Measurements from ENCODE around the gene C8A. TPM values are rescaled to one million over a fixed set of nuclear protein-coding genes. Genes with fewer than 3 reads are reported as not detected.

C8A gene
- polyA plus RNA-seq (not detected in 3 replicates), polyA minus RNA-seq (not detected in 3 replicates)
- not detected for polyA plus RNA-seq (2011; ENCODE audit: low read depth)
- polyA plus RNA-seq (2011; cell fraction: cytosol; rRNA removed), result not detected in 2 replicates
- polyA plus RNA-seq (2011; cell fraction: nucleus; rRNA removed), result not detected in 2 replicates
- not detected in 2 replicates for polyA plus RNA-seq (2012; ENCODE audit: low replicate concordance)
- polyA minus RNA-seq (2011; cell fraction: cytosol; rRNA and poly(A)+ RNA removed), result not detected
- polyA minus RNA-seq (2011; cell fraction: nucleus; rRNA and poly(A)+ RNA removed), result not detected in 2 replicates

- H3K4me3 ChIP-seq (ENCODE audit: control insufficient read depth in 2 of 3, extremely low read depth in 1 of 3, insufficient read depth in 2 of 3, low read depth in 1 of 3, low read length in 3 of 3), result no peak within 1 kb of the TSS
- no peaks in the 10 kb centered on the region for H3K36me3 ChIP-seq (ENCODE audit: control insufficient read depth in 2 of 2, extremely low read depth in 1 of 2, insufficient read depth in 2 of 2, low read length in 2 of 2)
- no peak for TF ChIP-seq EZH2 (IDR thresholded peaks at IDR 0.05; ENCODE audit: low read length)
- TF ChIP-seq, protein P1, sequence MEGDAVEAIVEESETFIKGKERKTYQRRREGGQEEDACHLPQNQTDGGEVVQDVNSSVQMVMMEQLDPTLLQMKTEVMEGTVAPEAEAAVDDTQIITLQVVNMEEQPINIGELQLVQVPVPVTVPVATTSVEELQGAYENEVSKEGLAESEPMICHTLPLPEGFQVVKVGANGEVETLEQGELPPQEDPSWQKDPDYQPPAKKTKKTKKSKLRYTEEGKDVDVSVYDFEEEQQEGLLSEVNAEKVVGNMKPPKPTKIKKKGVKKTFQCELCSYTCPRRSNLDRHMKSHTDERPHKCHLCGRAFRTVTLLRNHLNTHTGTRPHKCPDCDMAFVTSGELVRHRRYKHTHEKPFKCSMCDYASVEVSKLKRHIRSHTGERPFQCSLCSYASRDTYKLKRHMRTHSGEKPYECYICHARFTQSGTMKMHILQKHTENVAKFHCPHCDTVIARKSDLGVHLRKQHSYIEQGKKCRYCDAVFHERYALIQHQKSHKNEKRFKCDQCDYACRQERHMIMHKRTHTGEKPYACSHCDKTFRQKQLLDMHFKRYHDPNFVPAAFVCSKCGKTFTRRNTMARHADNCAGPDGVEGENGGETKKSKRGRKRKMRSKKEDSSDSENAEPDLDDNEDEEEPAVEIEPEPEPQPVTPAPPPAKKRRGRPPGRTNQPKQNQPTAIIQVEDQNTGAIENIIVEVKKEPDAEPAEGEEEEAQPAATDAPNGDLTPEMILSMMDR (optimal IDR thresholded peaks at IDR 0.05 in 1 of 3, IDR thresholded peaks at IDR 0.05 in 1 of 3, conservative IDR thresholded peaks at IDR 0.05 in 1 of 3; ENCODE audit: extremely low read depth in 1 of 3, insufficient read depth in 2 of 3, low read length in 3 of 3), result no peak
- H3K27ac ChIP-seq (ENCODE audit: control insufficient read depth, insufficient read depth, low read length), result no peak within 1 kb of the TSS
- H3K4me2 ChIP-seq (ENCODE audit: control insufficient read depth, extremely low read depth, insufficient read depth, low read depth, low read length), result no peak within 1 kb of the TSS
- no peaks in the 10 kb centered on the region for H3K9me1 ChIP-seq (ENCODE audit: control insufficient read depth, extremely low read depth, insufficient read depth, low read length)
- H3K9me3 ChIP-seq (ENCODE audit: control insufficient read depth, low read depth, low read length), result no peaks in the 10 kb centered on the region
- H3K9ac ChIP-seq (ENCODE audit: control insufficient read depth, extremely low read depth, insufficient read depth, low read length), result no peak within 1 kb of the TSS
- DNase-seq (ENCODE audit: low read depth, low spot score) (no peak), FAIRE-seq (no peak)
- H2AFZ ChIP-seq (ENCODE audit: control insufficient read depth, low read length), result no peak within 1 kb of the TSS
- no peaks in the 10 kb centered on the region for H3K27me3 ChIP-seq (ENCODE audit: control insufficient read depth, extremely low read depth, insufficient read depth, low read length)
- no peaks in the 10 kb centered on the region for H3K79me2 ChIP-seq (ENCODE audit: control insufficient read depth, insufficient read depth, low read length)
- no peaks in the 10 kb centered on the region for H3K4me1 ChIP-seq (ENCODE audit: control insufficient read depth, extremely low read depth, insufficient read depth, low read length)
- H4K20me1 ChIP-seq (ENCODE audit: control insufficient read depth, extremely low read depth, insufficient read depth, low read length), result no peaks in the 10 kb centered on the region
- dilution Hi-C loops (cut with MboI; ENCODE audit: extremely low pct_ligation_motif_present, low sequenced_read_pairs), result no loop called here
Measured at GRCh38 chr1:56854521-56855099, at the start of gene C8A. TSS of gene C8A (plus strand) at chr1:56854797. CDS start at chr1:56854902, 105 bp downstream.

DNA sequence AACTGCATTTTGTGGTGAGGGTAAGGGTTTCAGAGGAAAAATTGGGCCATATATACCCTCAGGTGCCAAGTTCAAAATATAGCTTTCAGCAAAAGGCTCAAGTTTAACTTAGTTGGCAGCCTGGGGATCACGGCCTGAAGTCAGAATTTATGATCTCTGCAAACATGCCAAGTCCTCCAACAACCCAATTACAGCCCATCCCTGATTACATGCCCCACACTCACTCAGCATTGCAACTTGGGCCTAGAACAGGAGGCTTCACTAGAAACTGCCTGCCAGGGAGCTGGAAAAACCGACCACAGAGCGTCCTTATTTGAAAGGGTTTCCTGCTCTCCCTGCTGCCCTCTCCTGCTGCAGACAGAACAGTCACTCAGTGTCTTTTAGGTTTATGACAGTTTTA, 47.8 kb upstream of the C8A start:
- H2AFZ ChIP-seq (ENCODE audit: control insufficient read depth, low read length), result no peak overlapping the region
- H3K4me1 ChIP-seq (ENCODE audit: control insufficient read depth, extremely low read depth, insufficient read depth, low read length), result no peaks in the 10 kb centered on the region
- no peak overlapping the region for H3K4me3 ChIP-seq (ENCODE audit: control insufficient read depth in 2 of 3, extremely low read depth in 1 of 3, insufficient read depth in 2 of 3, low read depth in 1 of 3, low read length in 3 of 3)
- no peaks in the 10 kb centered on the region for H3K9me3 ChIP-seq (ENCODE audit: control insufficient read depth, low read depth, low read length)
- no peak overlapping the region for H3K4me2 ChIP-seq (ENCODE audit: control insufficient read depth, extremely low read depth, insufficient read depth, low read depth, low read length)
- no peak for DNase-seq (ENCODE audit: low read depth, low spot score)
- H3K36me3 ChIP-seq (ENCODE audit: control insufficient read depth in 2 of 2, extremely low read depth in 1 of 2, insufficient read depth in 2 of 2, low read length in 2 of 2), result no peaks in the 10 kb centered on the region
- H3K27ac ChIP-seq (ENCODE audit: control insufficient read depth, insufficient read depth, low read length), result no peak overlapping the region
- no peaks in the 10 kb centered on the region for H4K20me1 ChIP-seq (ENCODE audit: control insufficient read depth, extremely low read depth, insufficient read depth, low read length)
- dilution Hi-C loops (cut with MboI; ENCODE audit: extremely low pct_ligation_motif_present, low sequenced_read_pairs), result no loop called here
- H3K9me1 ChIP-seq (ENCODE audit: control insufficient read depth, extremely low read depth, insufficient read depth, low read length), result no peaks in the 10 kb centered on the region
- H3K9ac ChIP-seq (ENCODE audit: control insufficient read depth, extremely low read depth, insufficient read depth, low read length), result no peak overlapping the region
- H3K27me3 ChIP-seq (ENCODE audit: control insufficient read depth, extremely low read depth, insufficient read depth, low read length), result no peaks in the 10 kb centered on the region
- no peaks in the 10 kb centered on the region for H3K79me2 ChIP-seq (ENCODE audit: control insufficient read depth, insufficient read depth, low read length)
- TF ChIP-seq, protein P1 (optimal IDR thresholded peaks at IDR 0.05 in 1 of 3, IDR thresholded peaks at IDR 0.05 in 1 of 3, conservative IDR thresholded peaks at IDR 0.05 in 1 of 3; ENCODE audit: extremely low read depth in 1 of 3, insufficient read depth in 2 of 3, low read length in 3 of 3), result no peak
- TF ChIP-seq EZH2 (IDR thresholded peaks at IDR 0.05; ENCODE audit: low read length), result no peak
- no peak for FAIRE-seq

All from keratinocyte (primary cell).